GM21390 (cell line): Measurements from ENCODE around the gene PSME3.

Experiments used
- ATAC-seq: cut with Tn5 transposase; IDR thresholded peaks from one replicate; pipeline ENCODE4 v1.9.1; 2021; ENCODE audit not compliant: unreplicated experiment

The PSME3 gene

GRCh38 chr17:42814633-42815399 is 18.4 kb upstream of the PSME3 start:
- no peak for ATAC-seq

- no peak for ATAC-seq
Observed at GRCh38 chr17:42817866-42818265, 15.3 kb upstream of the PSME3 start.

GRCh38 chr17:42818379-42818778 is 14.8 kb upstream of the PSME3 start:
- ATAC-seq: no peak

GRCh38 chr17:42819939-42820535 is 13.2 kb upstream of the PSME3 start:
- ATAC-seq: no peak

- ATAC-seq: no peak
Observed at GRCh38 chr17:42821176-42821575, 12.0 kb upstream of the PSME3 start.

GRCh38 chr17:42827472-42827871 is 5.7 kb upstream of the PSME3 start:
- no peak for ATAC-seq

- no peak for ATAC-seq
Observed at GRCh38 chr17:42830971-42831370, 2.2 kb upstream of the PSME3 start.

GRCh38 chr17:42832213-42832933 is 824 bp upstream of the PSME3 start:
- no peak for ATAC-seq

GRCh38 chr17:42833767-42834422 is 698 bp downstream of the PSME3 start:
- ATAC-seq: peak; percentile 15

GRCh38 chr17:42835732-42836131 is 2.5 kb downstream of the PSME3 start:
- ATAC-seq: no peak

GRCh38 chr17:42841975-42842685 is 8.9 kb downstream of the PSME3 start:
- ATAC-seq: no peak

GRCh38 chr17:42843358-42843934 is 10.2 kb downstream of the PSME3 start:
- no peak for ATAC-seq

GRCh38 chr17:42844271-42844670 is 11.1 kb downstream of the PSME3 start, which contains the start of gene AOC2:
Gene AOC2 (plus strand): TSS chr17:42844580. CDS start chr17:42844627, 47 bp downstream.
- ATAC-seq: no peak

- ATAC-seq: no peak
Observed at GRCh38 chr17:42844761-42845555, 11.8 kb downstream of the PSME3 start.

- no peak for ATAC-seq
Observed at GRCh38 chr17:42845556-42845917, 12.3 kb downstream of the PSME3 start.

- no peak for ATAC-seq
Observed at GRCh38 chr17:42845918-42846593, 12.9 kb downstream of the PSME3 start.

GRCh38 chr17:42846594-42847280 is 13.5 kb downstream of the PSME3 start:
- ATAC-seq: no peak

GRCh38 chr17:42848093-42848492 is 14.9 kb downstream of the PSME3 start:
- ATAC-seq: no peak

- ATAC-seq: no peak
Observed at GRCh38 chr17:42849031-42849430, 15.8 kb downstream of the PSME3 start.
